H1 (cell line): ENCODE measurements around the gene ITSN1. TPM values are rescaled to one million over a fixed set of nuclear protein-coding genes. Genes with fewer than 3 reads are reported as not detected.

Source experiments
- CTCF ChIA-PET: fragments of 300-600 bp; sonication (Branson Sonifier 250); formaldehyde crosslinking; loops from one replicate; lab custom pipeline; 2021; ENCODE audit not compliant: partially characterized antibody; lab: Charles Lee
- POLR2A ChIA-PET: fragments of 300-600 bp; sonication (Branson Sonifier 250); formaldehyde crosslinking; loops from one replicate; lab custom pipeline; 2021; ENCODE audit warnings: inconsistent platforms; ENCODE audit not compliant: partially characterized antibody; lab: Charles Lee
- DNase-seq, 2 experiments: peaks; one replicate each; pipeline versions ENCODE4 v3.0.0 to v3.0.0-alpha.2; 2010 to 2022; ENCODE audit warnings: low spot score in 2 of 2, low read depth in 1 of 2, mixed read lengths in 1 of 2
- FAIRE-seq: peaks from 2 replicates; lab custom pipeline; 2011; peaks lifted over from hg19 to GRCh38; lab: Jason Lieb, UNC
- H2AFZ ChIP-seq: 2 replicates; pipeline ENCODE4 v1.8.1; 2012; ENCODE audit warnings: low read length, inconsistent platforms
- H2AK5ac ChIP-seq: 2 replicates; pipeline ENCODE4 v1.6.1; 2013; ENCODE audit warnings: low read depth, low read length
- H2BK120ac ChIP-seq: replicated peaks from 2 replicates; pipeline ENCODE3; 2013; ENCODE audit warnings: low read depth, low read length, inconsistent platforms
- H2BK12ac ChIP-seq: 2 replicates; pipeline ENCODE4 v1.6.1; 2013; ENCODE audit warnings: low read depth, low read length
- H2BK15ac ChIP-seq: 2 replicates; pipeline ENCODE4 v1.6.1; 2013; ENCODE audit warnings: low read length
- H2BK20ac ChIP-seq: 2 replicates; pipeline ENCODE4 v1.6.1; 2013; ENCODE audit warnings: low read length
- H2BK5ac ChIP-seq: 2 replicates; pipeline ENCODE4 v1.6.1; 2013; ENCODE audit warnings: low read depth, low read length
- H3K14ac ChIP-seq: 2 replicates; pipeline ENCODE4 v1.6.1; 2013; ENCODE audit warnings: inconsistent platforms; ENCODE audit not compliant: insufficient read length
- H3K18ac ChIP-seq: 2 replicates; pipeline ENCODE4 v1.6.1; 2013; ENCODE audit warnings: low read length; ENCODE audit errors: extremely low read depth
- H3K23ac ChIP-seq: 2 replicates; pipeline ENCODE4 v1.6.1; 2013; ENCODE audit warnings: inconsistent platforms; ENCODE audit not compliant: insufficient read length
- H3K23me2 ChIP-seq: 2 replicates; pipeline ENCODE4 v1.6.1; 2013; ENCODE audit warnings: low read depth, low read length
- H3K27ac ChIP-seq: 2 replicates; pipeline ENCODE4 v1.6.1; 2011; ENCODE audit warnings: low read depth, low read length, inconsistent platforms
- H3K27me3 ChIP-seq, 4 experiments: replicated peaks in 1 of 4; 1 replicate in 1 of 4; 2 replicates in 3 of 4; pipeline versions ENCODE4 v1.6.1 to v1.8.1; 2011 to 2013; ENCODE audit warnings: low read length in 3 of 4, mild to moderate bottlenecking in 3 of 4, inconsistent platforms in 2 of 4, mixed read lengths in 2 of 4, moderate library complexity in 1 of 4; ENCODE audit not compliant: control insufficient read depth in 3 of 4, insufficient read depth in 3 of 4; ENCODE audit errors: extremely low read depth in 1 of 4
- H3K36me3 ChIP-seq, 4 experiments: 2 replicates each; pipeline versions ENCODE4 v1.6.1 to v1.8.1; 2011 to 2013; ENCODE audit warnings: mild to moderate bottlenecking in 4 of 4, low read length in 3 of 4, moderate library complexity in 2 of 4, control low read depth in 1 of 4, inconsistent platforms in 1 of 4; ENCODE audit not compliant: insufficient read depth in 4 of 4, control insufficient read depth in 2 of 4
- H3K4ac ChIP-seq: replicated peaks from 2 replicates; pipeline ENCODE3; 2013; ENCODE audit warnings: low read length, low read depth, mixed read lengths, inconsistent platforms; ENCODE audit not compliant: insufficient read length
- H3K4me1 ChIP-seq, 4 experiments: replicated peaks in 1 of 4; 1 replicate in 1 of 4; 2 replicates in 3 of 4; pipeline versions ENCODE4 v1.6.1 to v1.8.1; 2011 to 2013; ENCODE audit warnings: low read length in 3 of 4, inconsistent platforms in 2 of 4, mixed read lengths in 1 of 4; ENCODE audit not compliant: insufficient read depth in 4 of 4, control insufficient read depth in 3 of 4
- H3K4me2 ChIP-seq, 2 experiments: 2 replicates each; pipeline versions ENCODE4 v1.6.1 to v1.8.1; 2011 to 2013; ENCODE audit warnings: low read depth in 2 of 2, low read length in 2 of 2, control low read depth in 1 of 2, inconsistent platforms in 1 of 2, mild to moderate bottlenecking in 1 of 2; ENCODE audit not compliant: insufficient read depth in 1 of 2
- H3K4me3 ChIP-seq, 4 experiments: fragments of 200-600, 300-600 bp in 1 of 4; sonication (generic), shearing (Covaris generic), sonication (Bioruptor Twin) in 1 of 4; 2 replicates each; pipeline versions ENCODE4 v1.5.1 to v1.8.1; 2011 to 2016; ENCODE audit warnings: low read length in 4 of 4, low read depth in 3 of 4, control low read depth in 2 of 4, inconsistent platforms in 2 of 4, mild to moderate bottlenecking in 2 of 4, mixed read lengths in 1 of 4, moderate library complexity in 1 of 4; ENCODE audit not compliant: insufficient read depth in 2 of 4; ENCODE audit errors: extremely low read depth in 1 of 4
- H3K56ac ChIP-seq: replicated peaks from 2 replicates; pipeline ENCODE3; 2013; ENCODE audit warnings: low read depth, mild to moderate bottlenecking, mixed read lengths, low read length, inconsistent platforms; ENCODE audit not compliant: insufficient read length
- H3K79me1 ChIP-seq: 2 replicates; pipeline ENCODE4 v1.6.1; 2013; ENCODE audit warnings: low read depth, low read length, control low read depth
- H3K79me2 ChIP-seq, 2 experiments: 2 replicates each; pipeline versions ENCODE4 v1.6.1 to v1.8.1; 2012 to 2013; ENCODE audit warnings: low read length in 2 of 2, mild to moderate bottlenecking in 2 of 2, inconsistent platforms in 1 of 2; ENCODE audit not compliant: insufficient read depth in 2 of 2, control insufficient read depth in 1 of 2
- H3K9ac ChIP-seq, 4 experiments: replicated peaks in 1 of 4; 1 replicate in 1 of 4; 2 replicates in 3 of 4; pipeline versions ENCODE4 v1.6.1 to v1.8.1; 2011 to 2013; ENCODE audit warnings: low read depth in 3 of 4, low read length in 3 of 4, control low read depth in 2 of 4, mild to moderate bottlenecking in 2 of 4, moderate library complexity in 2 of 4, inconsistent platforms in 1 of 4; ENCODE audit errors: extremely low read depth in 1 of 4
- H3K9me3 ChIP-seq, 2 experiments: 2 replicates each; pipeline versions ENCODE4 v1.6.1 to v1.8.1; 2012 to 2013; ENCODE audit warnings: mild to moderate bottlenecking in 2 of 2, moderate library complexity in 2 of 2, control low read depth in 1 of 2, inconsistent platforms in 1 of 2, low read depth in 1 of 2, low read length in 1 of 2, mixed read lengths in 1 of 2; ENCODE audit not compliant: insufficient read depth in 2 of 2
- H4K20me1 ChIP-seq, 2 experiments: replicated peaks in 1 of 2; 2 replicates each; pipeline versions ENCODE3 to v1.8.1; 2011 to 2013; ENCODE audit warnings: inconsistent platforms in 2 of 2, low read length in 2 of 2, mild to moderate bottlenecking in 1 of 2; ENCODE audit not compliant: insufficient read depth in 2 of 2, control insufficient read depth in 1 of 2
- H4K5ac ChIP-seq: 2 replicates; pipeline ENCODE4 v1.6.1; 2013; ENCODE audit warnings: low read length, low read depth, mixed read lengths, inconsistent platforms; ENCODE audit not compliant: insufficient read length
- H4K8ac ChIP-seq: 2 replicates; pipeline ENCODE4 v1.8.0; 2013; ENCODE audit warnings: mild to moderate bottlenecking, moderate library complexity, low read length, inconsistent platforms; ENCODE audit not compliant: insufficient read depth; ENCODE audit errors: extremely low read depth
- H4K91ac ChIP-seq: replicated peaks from 2 replicates; pipeline ENCODE3; 2013; ENCODE audit warnings: low read length, mixed read lengths, inconsistent platforms; ENCODE audit not compliant: insufficient read length
- BACH1 ChIP-seq: IDR thresholded peaks from 2 replicates; pipeline ENCODE4 v1.6.1; 2012; ENCODE audit warnings: low read length, improper control_type of control experiment
- CEBPB ChIP-seq: IDR thresholded peaks from 2 replicates; pipeline ENCODE4 v1.6.1; 2012; ENCODE audit warnings: low read depth, low read length
- CHD1 ChIP-seq: IDR thresholded peaks from 2 replicates; pipeline ENCODE4 v1.6.1; 2012; ENCODE audit warnings: low read depth, low read length, improper control_type of control experiment
- JUN ChIP-seq: IDR thresholded peaks from 2 replicates; pipeline ENCODE4 v1.6.1; 2011; ENCODE audit warnings: low read depth, mild to moderate bottlenecking, improper control_type of control experiment, low read length
- KDM5A ChIP-seq: fragments of 200-600 bp; IDR thresholded peaks from 2 replicates; pipeline ENCODE4 v1.7.1; 2012; ENCODE audit warnings: mild to moderate bottlenecking, low read length, inconsistent platforms, mixed read lengths
- MAFK ChIP-seq: IDR thresholded peaks from 2 replicates; pipeline ENCODE4 v1.6.1; 2012; ENCODE audit warnings: low read depth, mild to moderate bottlenecking, improper control_type of control experiment, low read length
- NANOG ChIP-seq: IDR thresholded peaks from 2 replicates; pipeline ENCODE4 v1.6.1; 2011; ENCODE audit warnings: low read length, low read depth, mild to moderate bottlenecking, inconsistent platforms; ENCODE audit not compliant: insufficient read depth, poor library complexity, severe bottlenecking
- RAD21 ChIP-seq, 2 experiments: IDR thresholded peaks in 1 of 2; conservative IDR thresholded peaks in 1 of 2; 2 replicates each; pipeline ENCODE4 v1.6.1; 2011; ENCODE audit warnings: low read depth in 2 of 2, low read length in 2 of 2, improper control_type of control experiment in 1 of 2, inconsistent platforms in 1 of 2, mild to moderate bottlenecking in 1 of 2, moderate library complexity in 1 of 2
- SIN3A ChIP-seq, 2 experiments: IDR thresholded peaks in 1 of 2; conservative IDR thresholded peaks in 1 of 2; 2 replicates each; pipeline ENCODE4 v1.6.1; 2011 to 2012; ENCODE audit warnings: low read length in 2 of 2, improper control_type of control experiment in 1 of 2, low read depth in 1 of 2, mild to moderate bottlenecking in 1 of 2
- SP1 ChIP-seq: IDR thresholded peaks from 2 replicates; pipeline ENCODE4 v1.6.1; 2011; ENCODE audit warnings: low read depth, low read length
- SUZ12 ChIP-seq: fragments of 200-600 bp; sonication (generic); IDR thresholded peaks from 2 replicates; pipeline ENCODE4 v1.6.1; 2012; ENCODE audit warnings: mild to moderate bottlenecking, inconsistent platforms, low read length, moderate library complexity, mixed read lengths
- TBP ChIP-seq: IDR thresholded peaks from 2 replicates; pipeline ENCODE4 v1.6.1; 2011; ENCODE audit warnings: low read depth, low read length, improper control_type of control experiment
- ZNF274 ChIP-seq: IDR thresholded peaks from 2 replicates; pipeline ENCODE4 v1.7.0; 2012; ENCODE audit warnings: low read length, borderline replicate concordance; ENCODE audit errors: extremely low read depth
- WGBS, 2 experiments: shearing (Covaris generic) in 1 of 2; methylation state at CpG; one replicate each; pipeline versions ENCODE4 v1.1.6 to v1.1.7; 2013 to 2015; ENCODE audit warnings: low lambda C conversion rate in 2 of 2, mixed read lengths in 2 of 2, inconsistent platforms in 1 of 2, low coverage in 1 of 2, missing lambda C conversion rate in 1 of 2; ENCODE audit not compliant: insufficient replicate concordance in 2 of 2, insufficient coverage in 1 of 2, insufficient read length in 1 of 2; ENCODE audit errors: extremely low coverage in 1 of 2, missing lambda C conversion rate in 1 of 2; 5-methylcytosine and 5-hydroxymethylcytosine counted together
- polyA plus RNA-seq, 7 experiments: library from polyadenylated mRNA; depleted of rRNA in 3 of 7; stranded (reverse) in 5 of 7; unstranded in 2 of 7; fragments of >200 nt in 5 of 7; fragments of 200-250 nt in 2 of 7; gene quantifications; 1 replicate in 5 of 7; 2 replicates in 1 of 7; 4 replicates in 1 of 7; pipeline versions ENCODE4 v1.2.1 to v1.2.3, GENCODE V29; 2011 to 2013; ENCODE audit warnings: missing spikeins in 2 of 7, mixed read lengths in 2 of 7
- total RNA-seq: library from RNA; stranded (reverse); fragmentation: NEBNext Ultra II Directional; extraction: Animal tissue kit (Norgen Biotek cat#: 25700); gene quantifications from 2 replicates; pipeline ENCODE4 v1.2.1, GENCODE V29; 2021

ITSN1 gene
- total and polyA plus RNA-seq, 2 of the 8 experiments (the other 6 are each of a cell fraction or from before 2014, with no cell fraction given), result 60.8 to 78.1 TPM

- ChIA-PET POLR2A (no interaction called here), CTCF (no interaction called here)
- Histone ChIP-seq H4K91ac (peak overlapping the region; percentile 9), H2BK12ac (no peak overlapping the region; the same call in 1 of the 2 replicates), H2AFZ (no peak overlapping the region), H4K8ac (no peak overlapping the region), H3K79me2 (no peaks in the 10 kb centered on the region), H2AK5ac (no peak overlapping the region), H3K14ac (no peak overlapping the region), H3K4me1 (peaks cover 0 to 6% (median 4%) of the 10 kb centered on the region in 4 experiments; a peak in 2 of 7 replicates), H3K27ac (no peak overlapping the region), H3K4me2 (no peak overlapping the region), H3K56ac (no peak overlapping the region), H4K5ac (no peak overlapping the region), H3K79me1 (no peaks in the 10 kb centered on the region), H2BK5ac (no peak overlapping the region), H3K9me3 (no peaks in the 10 kb centered on the region), H3K4me3 (no peak overlapping the region), H3K27me3 (no peaks in the 10 kb centered on the region), H3K9ac (no peak overlapping the region), H3K4ac (no peak overlapping the region), H2BK20ac (no peak overlapping the region), H4K20me1 (no peaks in the 10 kb centered on the region), H2BK15ac (no peak overlapping the region), H3K23me2 (no peaks in the 10 kb centered on the region), H3K18ac (no peak overlapping the region), H3K36me3 (no peaks in the 10 kb centered on the region), H3K23ac (no peak overlapping the region), H2BK120ac (no peak overlapping the region)
- no peak for DNase-seq
- 94% methylated on average over 7 of the region's 7 CpGs; no CpG with 5 or more reads in 1 of the 2 experiments for WGBS, 2 experiments
- FAIRE-seq, result no peak
- TF ChIP-seq NANOG, result no peak
- TF ChIP-seq SUZ12, result no peak
- TF ChIP-seq CHD1, result no peak
- no peak for TF ChIP-seq TBP
- no peak for TF ChIP-seq CEBPB
- TF ChIP-seq SP1, result no peak
- TF ChIP-seq KDM5A, result no peak
- no peak for TF ChIP-seq SIN3A (conservative IDR thresholded peaks at IDR 0.05 in 1 of 2, IDR thresholded peaks at IDR 0.05 in 1 of 2; ENCODE audit: low read depth in 1 of 2, low read length in 2 of 2)
- no peak for TF ChIP-seq ZNF274
- TF ChIP-seq RAD21 (IDR thresholded peaks at IDR 0.05 in 1 of 2, conservative IDR thresholded peaks at IDR 0.05 in 1 of 2; ENCODE audit: low read depth in 2 of 2, low read length in 2 of 2), result no peak
- TF ChIP-seq BACH1, result no peak
- TF ChIP-seq JUN, result no peak
- no peak for TF ChIP-seq MAFK
Observed at GRCh38 chr21:33885172-33885514, 242.8 kb downstream of the ITSN1 start.
